NK-92 treated with Interleukin-12 subunit alpha and Interleukin-12 subunit beta, amount 100 ng/mL, for 24 hours (cell line): ENCODE results near the gene SEMA6A.

Experiments
- DNase-seq: peaks from one replicate; lab custom pipeline; 2025; lab: John Stamatoyannopoulos, UW

Gene SEMA6A

GRCh38 chr5:116575326-116576052 is 866 bp upstream of the SEMA6A start:
- DNase-seq, result no peak

- DNase-seq, result no peak
These were observed 789 bp downstream of the SEMA6A start for GRCh38 chr5:116573702-116574366.

GRCh38 chr5:116573279-116573701 is 1.3 kb downstream of the SEMA6A start:
- no peak for DNase-seq

GRCh38 chr5:116572350-116573278 is 2.0 kb downstream of the SEMA6A start:
- no peak for DNase-seq

- no peak for DNase-seq
These were observed 2.9 kb downstream of the SEMA6A start for GRCh38 chr5:116571568-116572349.

- DNase-seq, result no peak
These were observed 4.6 kb downstream of the SEMA6A start for GRCh38 chr5:116569999-116570398.

GRCh38 chr5:116567106-116567505 is 7.5 kb downstream of the SEMA6A start:
- DNase-seq, result no peak

- no peak for DNase-seq
These were observed 8.4 kb downstream of the SEMA6A start for GRCh38 chr5:116566251-116566650.

- no peak for DNase-seq
These were observed 9.7 kb downstream of the SEMA6A start for GRCh38 chr5:116564756-116565490.

- DNase-seq, result no peak
These were observed 10.3 kb downstream of the SEMA6A start for GRCh38 chr5:116564312-116564711.

- no peak for DNase-seq
These were observed 10.8 kb downstream of the SEMA6A start for GRCh38 chr5:116563736-116564308.

- DNase-seq, result no peak
These were observed 12.0 kb downstream of the SEMA6A start for GRCh38 chr5:116562669-116563068.

- no peak for DNase-seq
These were observed 13.0 kb downstream of the SEMA6A start for GRCh38 chr5:116561658-116562057.

GRCh38 chr5:116559673-116560164 is 14.9 kb downstream of the SEMA6A start:
- no peak for DNase-seq

GRCh38 chr5:116559239-116559638 is 15.4 kb downstream of the SEMA6A start:
- DNase-seq, result no peak

GRCh38 chr5:116557669-116558271 is 16.9 kb downstream of the SEMA6A start:
- DNase-seq, result no peak

GRCh38 chr5:116554764-116555163 is 19.9 kb downstream of the SEMA6A start:
- DNase-seq, result no peak

- DNase-seq, result no peak
These were observed 21.3 kb downstream of the SEMA6A start for GRCh38 chr5:116553366-116553765.

GRCh38 chr5:116550082-116550481 is 24.5 kb downstream of the SEMA6A start:
- no peak for DNase-seq

GRCh38 chr5:116546743-116547124 is 27.9 kb downstream of the SEMA6A start:
- DNase-seq, result no peak
